Measurements from ENCODE around the gene MEST. TPM values are rescaled to one million over a fixed set of nuclear protein-coding genes. Genes with fewer than 3 reads are reported as not detected.

Gene MEST
- total and polyA plus RNA-seq, 10 of the 15 experiments (the other 5 are each of a cell fraction or from before 2014, with no cell fraction given): 1.0 to 18.2 (median 8.2) TPM

- Histone ChIP-seq H2AFZ (ENCODE audit: control insufficient read depth, low read depth, low read length) (no peak overlapping the region), H3K4me3 (peak overlapping the region; percentile 39; the same call in 1 of the 2 replicates), H3K4me2 (ENCODE audit: control insufficient read depth, insufficient read depth) (peak overlapping the region; percentile 83), H3K27ac (ENCODE audit: control insufficient read depth, insufficient read depth) (no peak overlapping the region), H3K9ac (ENCODE audit: control insufficient read depth, insufficient read depth, low read length) (no peak overlapping the region), H3K27me3 (replicated peaks in 1 of 2; ENCODE audit: control insufficient read depth in 2 of 2, insufficient read depth in 2 of 2, low read length in 1 of 2) (no peaks in the 10 kb centered on the region; a peak in 2 of 4 replicates), H3K79me2 (ENCODE audit: control insufficient read depth, insufficient read depth, low read length) (no peaks in the 10 kb centered on the region), H3K9me3 (replicated peaks; ENCODE audit: control insufficient read depth, insufficient read depth, low read length) (no peaks in the 10 kb centered on the region; the same call in 2 of the 3 replicates), H4K20me1 (ENCODE audit: control insufficient read depth, insufficient read depth) (no peaks in the 10 kb centered on the region), H3K4me1 (ENCODE audit: control insufficient read depth, insufficient read depth, low read length) (peaks cover 7% of the 10 kb centered on the region), H3K36me3 (ENCODE audit: control insufficient read depth in 2 of 2, insufficient read depth in 2 of 2, low read length in 1 of 2) (no peaks in the 10 kb centered on the region)
- ATAC-seq (peak; percentile 44), DNase-seq (ENCODE audit: low read depth, low spot score) (no peak), FAIRE-seq (no peak)
- intact Hi-C loops (cut with micrococcal nuclease; ENCODE audit: unreplicated experiment) (loop anchor here (5.0 kb wide), 1 partner anchor 249 kb away; no protein-coding TSS in a partner anchor), in situ Hi-C loops (cut with MboI) (no loop called here)
- 48% methylated on average over 62 of the region's 62 CpGs for WGBS (ENCODE audit: insufficient coverage, insufficient replicate concordance, low lambda C conversion rate, missing lambda C conversion rate)
- POLR2A ChIA-PET: no interaction called here
- RAD21 ChIA-PET (ENCODE audit: unreplicated experiment): no interaction called here
- no TSS peak for BruUV-seq (replicated peaks)
- CTCF ChIA-PET: no interaction called here
- SMC1A ChIA-PET (ENCODE audit: uncharacterized antibody, unreplicated experiment): no interaction called here
- TF ChIP-seq CTCF (IDR thresholded peaks at IDR 0.05 in 2 of 3, conservative IDR thresholded peaks at IDR 0.05 in 1 of 3; ENCODE audit: control insufficient read depth in 2 of 3, extremely low read depth in 1 of 3, insufficient read depth in 1 of 3, low read depth in 3 of 3, low read length in 3 of 3) (peak; percentile 33 to 58 (median 50); a peak in 5 of 6 replicates), SKIL (IDR thresholded peaks at IDR 0.05; ENCODE audit: low read depth, poor library complexity, severe bottlenecking) (no peak), NFIC (IDR thresholded peaks at IDR 0.05; ENCODE audit: low read depth, low read length) (no peak), ASH2L (IDR thresholded peaks at IDR 0.05; ENCODE audit: borderline replicate concordance, low read depth) (no peak), IKZF2 (IDR thresholded peaks at IDR 0.05) (no peak), RAD21 (IDR thresholded peaks at IDR 0.05; ENCODE audit: insufficient read depth, low read depth, low read length) (peak; percentile 51), SRF (IDR thresholded peaks at IDR 0.05; ENCODE audit: low read depth in 2 of 2, low read length in 2 of 2) (no peak), FOXM1 (IDR thresholded peaks at IDR 0.05; ENCODE audit: low read depth, low read length) (no peak), PAX5 (IDR thresholded peaks at IDR 0.05; ENCODE audit: borderline replicate concordance, low read depth, low read length) (peak; percentile 38; the same call in 1 of the 2 replicates), BHLHE40 (IDR thresholded peaks at IDR 0.05; ENCODE audit: borderline replicate concordance in 1 of 2, low read depth in 2 of 2, low read length in 1 of 2) (peak in 1 of 2 experiments; percentile 5; a peak in 1 of 4 replicates), CBFB (IDR thresholded peaks at IDR 0.05; ENCODE audit: low read depth) (no peak), NKRF (conservative IDR thresholded peaks at IDR 0.05) (no peak)
Measured at GRCh38 chr7:130490888-130491804, 739 bp upstream of the MEST start.

Measured in GM12878 (cell line).